NK-92 (cell line): Measurements from ENCODE around the gene TBC1D1.

ENCODE experiments used
- DNase-seq: peaks from one replicate; lab custom pipeline; 2025; ENCODE audit not compliant: unreplicated experiment; lab: John Stamatoyannopoulos, UW

The TBC1D1 gene

DNA sequence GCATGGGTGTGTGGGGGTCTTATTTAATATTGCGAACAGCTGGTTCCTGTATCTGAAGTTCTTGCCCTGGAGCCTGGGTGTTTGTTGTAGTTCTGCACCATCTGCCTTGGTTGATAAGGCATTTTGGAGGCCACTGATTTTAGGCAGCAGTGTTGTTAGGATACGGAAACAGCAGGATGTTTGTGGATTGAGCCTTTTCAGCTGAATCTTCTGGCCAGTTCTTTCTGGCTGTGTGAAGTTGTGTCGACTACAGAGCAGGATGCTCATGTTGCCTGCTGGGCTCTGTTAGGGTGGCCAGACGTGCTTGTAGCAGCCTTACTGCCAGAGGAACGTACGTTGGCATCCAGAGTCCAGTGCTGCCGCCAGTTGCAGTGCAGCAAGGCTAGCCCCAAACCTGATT, 203.5 kb downstream of the TBC1D1 start:
- no peak for DNase-seq

DNA sequence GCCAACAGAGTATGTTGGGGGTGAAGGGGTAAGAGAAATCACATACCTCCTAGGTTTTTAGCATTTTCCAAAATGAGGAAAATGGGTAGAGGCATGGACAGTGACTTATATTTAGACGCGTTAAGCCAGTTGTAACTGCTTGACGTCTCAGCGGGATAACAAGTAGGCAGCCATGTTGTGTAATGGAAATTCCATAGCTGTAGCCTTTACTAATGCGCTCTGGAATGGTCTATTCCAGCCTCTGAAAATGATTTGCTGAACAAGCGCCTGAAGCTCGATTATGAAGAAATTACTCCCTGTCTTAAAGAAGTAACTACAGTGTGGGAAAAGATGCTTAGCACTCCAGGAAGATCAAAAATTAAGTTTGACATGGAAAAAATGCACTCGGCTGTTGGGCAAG, 204.8 kb downstream of the TBC1D1 start:
- DNase-seq, result no peak

DNA sequence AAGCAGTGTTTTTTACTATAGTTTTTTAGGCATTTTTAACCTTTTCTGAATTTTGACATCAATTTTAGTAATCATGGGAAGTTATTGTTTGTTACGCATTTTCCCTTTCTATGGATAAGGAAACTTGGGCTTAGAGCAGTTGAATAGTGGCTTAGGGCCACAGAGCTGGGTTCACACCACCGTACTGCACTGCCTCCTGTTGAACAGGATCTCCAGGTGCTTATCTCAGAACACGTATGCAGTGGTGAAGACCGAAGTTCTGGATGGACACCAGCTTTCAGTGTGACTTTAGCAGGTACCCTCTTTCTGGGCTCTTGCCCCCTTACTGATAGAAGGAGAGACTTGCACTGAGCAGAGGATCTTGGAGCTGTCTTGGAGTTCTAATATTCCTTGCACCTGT, 206.9 kb downstream of the TBC1D1 start:
- no peak for DNase-seq

DNA sequence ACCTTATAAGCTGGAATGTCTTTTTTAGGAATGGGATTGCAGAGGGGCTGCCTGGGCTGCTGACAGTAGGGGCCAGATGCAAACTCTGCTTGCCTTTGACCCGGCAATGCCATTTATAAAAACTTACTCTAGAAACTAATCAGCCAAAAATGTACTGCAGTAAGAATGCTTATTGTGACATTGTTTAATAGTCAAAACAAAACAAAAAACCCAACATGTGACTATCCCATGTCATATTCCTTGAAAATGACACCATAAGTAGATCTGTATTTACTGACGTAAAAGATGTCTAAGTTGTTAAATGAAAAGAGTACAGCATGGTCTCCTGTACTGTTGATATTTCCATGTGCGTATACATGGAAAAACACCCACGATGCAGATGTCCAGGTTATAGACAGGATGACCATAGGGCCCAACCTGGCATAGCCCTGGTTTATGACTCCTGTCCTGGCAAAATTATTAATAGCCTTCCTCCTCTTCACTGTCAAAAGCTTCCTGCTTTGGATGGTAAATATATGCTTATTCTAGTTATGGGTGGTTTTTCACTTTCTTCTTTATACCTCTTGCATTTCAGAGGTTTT, 208.2 kb downstream of the TBC1D1 start:
- DNase-seq, result no peak

DNA sequence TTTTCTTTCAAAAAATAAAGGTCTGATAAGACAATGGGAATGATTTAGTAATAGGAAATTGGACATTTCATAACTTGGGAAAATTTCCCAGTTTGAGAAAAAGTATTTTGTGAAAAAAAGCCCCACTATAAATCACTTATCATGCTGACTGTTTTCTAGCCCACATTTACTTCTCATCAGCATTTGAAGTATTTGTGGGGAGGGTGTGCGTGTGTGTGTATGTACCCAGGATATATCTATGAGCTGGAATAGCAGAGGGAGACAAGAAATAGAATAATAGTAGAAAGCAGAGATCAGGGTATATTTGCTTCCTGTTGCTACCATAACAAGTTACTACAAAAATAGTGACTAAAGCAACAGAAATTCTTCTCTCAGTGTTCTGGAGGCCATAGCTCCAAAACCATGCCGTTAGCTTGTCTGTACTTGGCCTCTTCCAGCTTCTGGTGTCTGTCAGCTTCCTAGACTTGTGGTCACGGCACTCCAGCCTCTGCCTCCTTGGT, 209.1 kb downstream of the TBC1D1 start:
- no peak for DNase-seq

DNA sequence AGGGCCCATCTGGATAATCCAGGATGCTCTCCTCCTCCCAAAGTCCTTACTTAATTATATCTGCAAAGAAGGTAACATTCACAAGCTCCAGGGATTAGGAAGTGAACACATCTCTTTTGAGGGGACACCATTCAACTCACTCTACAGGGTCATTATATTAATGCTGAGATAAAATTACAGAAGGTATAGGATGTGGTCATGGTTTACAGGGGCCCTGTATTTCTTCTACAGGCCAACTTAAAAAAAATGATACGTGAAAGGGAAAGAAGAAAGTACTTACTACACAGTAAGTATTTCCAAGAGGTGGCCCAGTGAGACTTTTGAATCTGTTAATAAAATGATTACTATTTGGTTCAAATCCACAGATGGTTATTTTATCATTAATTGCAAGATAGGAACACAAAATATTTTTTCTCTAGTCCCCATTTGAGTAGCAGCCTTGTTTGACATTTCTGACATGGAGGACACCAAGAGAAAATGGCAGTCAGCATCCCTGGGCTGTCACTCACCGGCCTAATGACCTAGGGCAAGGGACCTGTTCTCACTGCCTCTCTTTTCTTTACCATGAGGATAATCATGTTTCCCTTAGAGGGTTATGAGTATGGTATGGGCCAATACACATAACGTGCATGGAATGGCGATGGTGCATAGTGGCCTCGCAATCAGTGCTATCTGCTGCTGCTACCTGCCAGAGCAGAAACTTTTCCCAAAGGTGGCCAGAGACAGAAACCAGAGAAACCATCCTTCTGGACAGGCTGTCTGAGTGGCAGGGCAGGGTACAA, 209.8 kb downstream of the TBC1D1 start:
- no peak for DNase-seq

DNA sequence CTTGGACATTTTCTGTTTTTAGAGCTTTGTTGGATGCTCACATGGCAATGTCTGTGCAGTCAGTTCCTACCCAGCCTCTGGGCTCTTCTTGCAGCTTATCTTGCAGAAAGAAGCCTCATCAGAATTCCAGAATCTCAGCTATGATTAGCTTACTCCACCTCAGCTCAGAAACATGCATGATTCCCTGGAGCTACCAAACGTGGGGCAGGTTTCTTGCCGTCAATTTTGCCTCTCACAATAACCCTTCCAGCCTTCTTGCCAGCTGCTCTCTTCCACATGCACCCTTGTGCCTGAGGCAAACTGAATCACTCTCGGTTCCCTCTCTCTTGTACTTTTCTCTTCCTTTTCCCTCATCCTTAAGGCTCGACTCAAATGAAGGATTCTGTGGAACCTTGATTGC, 210.7 kb downstream of the TBC1D1 start:
- DNase-seq, result no peak

DNA sequence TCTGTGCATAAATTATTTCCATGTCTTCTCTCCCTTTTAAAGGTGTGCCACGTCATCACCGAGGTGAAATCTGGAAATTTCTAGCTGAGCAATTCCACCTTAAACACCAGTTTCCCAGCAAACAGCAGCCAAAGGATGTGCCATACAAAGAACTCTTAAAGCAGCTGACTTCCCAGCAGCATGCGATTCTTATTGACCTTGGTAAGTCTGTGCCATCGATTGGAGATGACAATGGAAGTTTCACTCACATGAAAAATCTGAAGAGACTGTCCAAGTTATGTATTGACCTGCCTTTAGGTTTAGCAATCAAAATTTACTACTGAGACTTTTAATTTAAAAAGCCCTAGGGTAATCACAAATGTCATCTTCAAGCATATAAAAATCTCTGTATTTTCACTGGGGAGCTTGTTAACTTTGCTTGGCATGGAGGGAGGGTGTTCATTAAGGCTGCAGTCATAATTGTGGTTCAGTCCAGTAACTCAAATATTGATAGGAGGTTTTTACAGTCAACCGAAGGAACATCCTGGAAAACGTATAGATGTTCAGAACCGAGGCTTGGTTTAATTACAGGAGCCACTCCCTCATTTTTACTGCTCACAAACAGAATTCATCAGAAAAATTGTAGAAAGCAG, 212.2 kb downstream of the TBC1D1 start:
- DNase-seq, result no peak

DNA sequence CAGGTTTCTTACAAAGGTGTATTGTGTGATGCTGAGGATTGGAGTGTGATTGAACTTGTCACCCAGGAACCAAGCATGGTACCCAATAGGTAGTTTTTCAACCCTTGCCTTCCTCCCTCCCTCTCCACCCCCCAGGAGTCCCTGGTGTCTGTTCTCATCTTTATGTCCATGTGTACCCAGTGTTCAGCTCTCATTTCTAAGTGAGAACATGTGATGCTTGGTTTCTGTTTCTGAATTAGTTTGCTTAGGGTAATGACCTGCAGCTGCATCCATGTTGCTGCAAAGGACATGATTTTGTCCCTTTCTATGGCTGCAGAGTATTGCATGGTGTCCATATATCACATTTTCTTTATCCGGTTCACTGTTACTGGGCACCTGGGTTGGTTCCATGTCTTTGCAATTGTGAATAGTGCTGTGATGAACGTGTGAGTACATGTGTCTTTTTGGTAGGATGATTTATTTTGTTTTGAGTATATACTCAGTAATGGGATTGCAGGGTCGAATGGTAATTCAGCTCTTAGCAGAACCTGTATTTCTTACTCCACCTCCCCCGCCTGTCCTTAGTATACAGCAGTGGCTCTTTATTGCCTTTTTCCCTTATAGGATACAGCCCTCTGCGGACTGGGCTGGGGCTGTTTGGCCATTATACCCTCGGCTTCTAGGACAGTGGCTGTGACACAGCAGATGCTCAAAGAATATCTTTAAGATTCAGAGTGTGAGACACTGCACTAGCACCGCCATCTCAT, 214.8 kb downstream of the TBC1D1 start:
- no peak for DNase-seq

DNA sequence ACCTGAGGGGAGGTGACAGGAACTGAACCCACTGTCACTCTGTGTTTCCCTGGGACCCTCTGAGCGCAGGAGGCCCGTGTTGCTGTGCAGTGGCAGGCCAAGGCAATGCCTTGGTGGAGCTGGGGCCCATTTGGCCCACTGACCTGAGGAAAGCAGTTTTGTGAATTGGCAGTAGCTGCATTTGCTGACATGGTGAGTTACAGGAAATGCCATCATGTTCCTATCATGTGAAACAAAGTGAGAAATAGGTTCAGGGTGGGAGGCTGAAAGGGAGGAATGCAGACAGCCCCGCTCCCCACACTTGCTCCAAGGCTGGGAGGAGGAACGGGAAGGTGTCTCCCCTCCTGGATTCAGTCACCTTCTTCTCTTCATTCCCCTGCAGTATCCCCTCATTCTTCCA, 215.4 kb downstream of the TBC1D1 start:
- no peak for DNase-seq

DNA sequence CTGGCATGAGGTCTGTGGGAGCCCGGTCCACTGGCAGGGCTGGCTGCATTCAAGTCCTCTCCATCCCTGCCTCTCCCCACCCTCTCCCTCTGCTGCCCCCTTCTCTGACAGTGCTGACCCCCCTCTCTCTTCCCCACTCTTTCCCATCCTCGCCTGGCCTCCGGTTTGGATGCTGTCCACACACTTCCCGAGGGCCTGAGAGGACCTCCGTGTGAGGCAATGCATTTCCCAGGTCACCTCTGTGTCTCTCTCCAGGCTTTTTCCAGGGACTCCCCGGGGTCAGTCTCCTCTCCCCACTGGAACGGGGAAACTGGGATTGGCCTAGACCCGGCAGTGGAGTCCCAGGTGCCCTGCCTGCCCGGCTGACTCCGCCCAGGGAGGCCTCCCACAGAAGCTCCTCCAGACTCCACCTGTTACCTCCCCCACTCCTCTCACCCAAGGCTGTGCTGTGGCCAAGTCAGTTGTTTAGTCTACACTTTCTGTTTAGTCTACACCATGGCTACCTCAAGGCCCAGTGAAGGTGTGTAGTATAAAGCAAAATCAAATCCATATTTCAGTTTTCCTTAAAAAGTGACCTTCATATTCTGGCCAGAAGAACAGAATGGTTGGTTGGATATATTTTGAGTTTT, 216.1 kb downstream of the TBC1D1 start:
- no peak for DNase-seq

DNA sequence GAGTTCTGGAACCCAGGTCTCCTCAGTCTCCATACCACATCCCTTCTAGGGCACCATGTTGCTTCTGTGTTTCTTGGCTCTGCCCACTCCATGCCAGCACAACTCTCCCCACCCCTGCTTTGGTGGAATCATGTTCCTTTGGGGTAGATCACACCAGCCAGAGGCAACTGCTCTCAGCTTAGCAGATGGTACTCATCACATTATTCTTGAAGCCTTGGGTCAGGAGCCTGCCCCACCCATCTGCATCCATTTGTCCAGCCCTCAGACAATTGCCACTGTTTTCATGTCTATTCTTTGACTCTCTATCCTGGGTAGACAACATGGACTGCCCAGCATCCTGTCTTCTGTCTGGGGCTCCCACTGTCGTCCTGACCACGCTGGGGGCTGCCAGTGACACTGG, 216.9 kb downstream of the TBC1D1 start:
- no peak for DNase-seq

DNA sequence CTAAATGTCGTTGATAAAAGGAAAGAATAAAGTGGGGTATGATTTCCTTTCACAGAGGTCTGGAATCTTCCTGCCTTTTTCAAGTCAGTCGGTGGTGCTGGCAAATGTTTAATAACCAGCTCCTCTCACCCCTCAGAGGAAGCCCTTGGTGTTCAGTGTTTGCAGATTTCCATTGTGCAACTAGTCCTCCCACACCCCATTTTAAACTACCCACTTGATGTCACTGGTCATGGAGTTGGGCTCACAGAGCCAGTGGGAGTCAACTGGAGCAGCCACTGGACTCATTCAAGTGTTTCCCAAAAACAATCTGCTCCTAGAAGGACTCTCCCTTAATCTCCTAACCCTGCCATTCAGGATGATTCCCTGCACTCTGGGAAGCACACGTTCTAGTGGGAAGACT, 218.5 kb downstream of the TBC1D1 start:
- no peak for DNase-seq

DNA sequence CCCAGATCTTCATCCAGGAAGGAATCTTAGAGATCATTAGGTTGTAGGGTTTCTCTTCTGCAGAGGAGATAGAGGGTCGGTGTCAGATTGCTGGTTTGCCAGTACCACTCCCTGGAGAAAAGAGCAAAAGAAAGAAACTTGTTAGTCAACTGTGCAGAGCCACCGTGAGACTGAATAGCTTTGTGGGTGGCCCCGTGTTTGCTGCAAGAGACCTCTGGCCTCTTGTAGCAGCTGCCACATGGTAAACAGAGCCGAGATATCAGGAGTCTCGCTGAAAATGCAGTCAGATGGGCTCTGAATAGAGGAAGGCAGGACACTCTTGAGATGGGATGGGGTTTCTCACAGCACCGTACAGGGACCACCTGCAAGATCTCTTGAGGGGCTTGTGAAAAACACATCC, 219.0 kb downstream of the TBC1D1 start:
- DNase-seq, result no peak

DNA sequence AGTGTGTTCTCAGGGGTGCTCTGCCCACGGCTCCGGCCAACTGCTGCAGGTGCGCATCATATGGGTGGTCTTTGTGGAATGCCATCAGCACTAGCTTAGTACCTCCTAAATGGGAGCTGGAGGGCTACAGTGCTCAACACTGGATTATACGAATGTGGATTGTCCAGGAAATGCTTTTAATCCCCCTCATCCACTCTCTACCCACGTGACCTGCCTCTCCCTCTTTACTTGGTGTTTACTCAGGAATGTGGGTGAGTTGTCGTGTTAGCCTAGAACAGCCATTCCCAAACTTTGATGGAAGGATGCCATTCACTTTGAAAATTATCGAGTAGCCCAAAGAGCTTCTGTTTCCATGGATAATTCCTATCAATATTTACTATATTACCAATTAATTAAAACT, 220.1 kb downstream of the TBC1D1 start:
- DNase-seq, result no peak

DNA sequence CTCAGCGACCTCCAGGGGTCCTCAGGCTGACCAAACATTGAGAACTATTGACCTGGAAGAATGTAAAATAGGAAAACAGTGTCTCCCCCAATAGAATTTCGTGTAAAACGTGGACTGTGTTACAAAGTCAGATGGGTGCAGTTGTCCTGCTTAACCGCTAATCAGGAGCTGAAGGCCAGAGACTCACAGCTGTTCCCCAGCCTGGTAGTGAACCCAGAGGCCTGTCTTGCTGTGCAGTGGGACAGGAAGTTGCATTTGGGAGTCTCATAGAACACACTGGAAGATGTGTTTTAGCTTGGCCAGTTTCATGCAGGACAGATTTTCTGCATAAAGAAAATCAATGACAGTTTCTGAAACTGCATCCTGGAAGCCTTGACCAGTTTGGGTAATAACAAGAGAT, 220.8 kb downstream of the TBC1D1 start:
- DNase-seq, result no peak

DNA sequence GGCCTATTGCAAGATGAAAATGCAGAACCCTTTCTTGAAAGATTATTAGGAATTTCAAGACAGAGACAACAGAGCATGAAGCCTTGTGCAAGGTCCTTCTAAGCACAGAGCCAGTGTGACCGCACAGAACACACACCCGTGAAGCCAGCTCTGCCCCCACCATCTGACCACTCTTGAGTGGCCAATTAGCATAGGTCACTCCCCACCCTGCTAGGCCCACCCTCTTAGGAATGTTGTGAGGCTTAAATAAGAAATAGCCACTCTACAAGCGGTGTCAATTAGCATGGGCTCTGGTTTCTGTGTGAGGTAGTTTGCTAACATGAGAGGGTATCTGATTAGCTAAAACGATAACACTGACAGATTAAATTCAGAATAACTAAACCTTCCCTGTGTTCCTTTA, 222.2 kb downstream of the TBC1D1 start:
- DNase-seq, result no peak

DNA sequence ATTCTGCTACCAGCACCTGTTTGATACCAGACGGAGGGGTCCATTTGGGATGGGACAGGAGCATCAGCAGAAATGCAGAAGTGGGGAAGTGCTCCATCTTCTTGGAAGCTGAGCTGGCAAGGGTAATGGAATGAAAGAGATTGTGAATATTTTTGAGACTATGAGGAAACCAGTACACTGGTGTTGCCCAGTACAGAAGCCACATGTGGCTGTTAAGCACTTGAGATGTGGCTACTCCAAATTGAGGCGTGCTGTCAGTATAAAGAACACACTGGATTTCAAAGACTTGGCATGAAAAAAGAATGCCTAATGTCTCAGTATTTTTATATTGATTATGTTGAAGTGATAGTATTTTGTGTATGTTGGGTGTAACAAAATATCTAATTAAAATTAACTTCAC, 222.7 kb downstream of the TBC1D1 start:
- DNase-seq, result no peak

DNA sequence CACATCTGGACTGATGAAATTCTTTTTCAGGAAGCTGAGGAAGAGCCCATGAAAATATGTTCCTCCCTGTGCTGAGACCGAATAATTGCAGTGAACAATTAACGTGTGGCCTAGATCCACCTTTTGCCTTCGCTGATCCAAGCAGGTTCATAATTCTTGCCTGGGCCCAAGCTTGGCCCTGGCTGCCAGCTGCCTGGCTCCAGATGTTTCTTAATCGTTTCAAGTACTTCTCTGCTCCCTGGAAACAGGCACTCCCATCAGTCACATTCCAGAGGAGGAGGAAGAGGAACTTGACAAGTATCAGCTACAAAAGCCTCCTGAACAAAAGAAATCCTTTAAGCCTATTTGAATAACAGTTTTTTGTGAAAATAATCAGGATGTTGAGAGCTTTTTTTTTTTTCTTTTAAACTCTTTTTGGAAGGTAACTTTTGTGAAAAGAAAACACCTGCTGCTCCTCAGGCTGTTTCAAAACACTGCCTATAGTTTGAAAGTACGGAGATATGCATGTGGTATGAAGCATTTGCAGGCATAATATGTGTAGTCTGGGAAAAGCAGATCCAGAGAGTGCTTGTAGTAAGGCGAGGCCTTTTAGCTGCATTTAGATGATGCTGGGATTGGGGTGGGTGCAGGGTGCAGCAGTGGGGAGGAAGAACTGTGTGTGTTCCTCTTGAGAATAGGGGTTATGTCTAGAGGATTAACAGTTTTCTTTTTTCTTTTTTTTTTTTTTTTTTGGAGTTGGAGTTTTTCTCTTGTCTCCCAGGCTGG, 223.7 kb downstream of the TBC1D1 start:
- no peak for DNase-seq

DNA sequence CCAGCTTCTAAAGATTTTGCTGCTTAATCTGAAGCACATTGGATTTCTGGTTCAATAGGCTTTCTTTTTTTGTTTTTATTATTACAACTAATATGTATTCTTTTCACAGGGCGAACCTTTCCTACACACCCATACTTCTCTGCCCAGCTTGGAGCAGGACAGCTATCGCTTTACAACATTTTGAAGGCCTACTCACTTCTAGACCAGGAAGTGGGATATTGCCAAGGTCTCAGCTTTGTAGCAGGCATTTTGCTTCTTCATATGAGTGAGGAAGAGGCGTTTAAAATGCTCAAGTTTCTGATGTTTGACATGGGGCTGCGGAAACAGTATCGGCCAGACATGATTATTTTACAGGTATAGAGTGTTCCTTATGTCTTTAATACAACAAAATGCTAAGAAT, 224.7 kb downstream of the TBC1D1 start:
- DNase-seq, result no peak

DNA sequence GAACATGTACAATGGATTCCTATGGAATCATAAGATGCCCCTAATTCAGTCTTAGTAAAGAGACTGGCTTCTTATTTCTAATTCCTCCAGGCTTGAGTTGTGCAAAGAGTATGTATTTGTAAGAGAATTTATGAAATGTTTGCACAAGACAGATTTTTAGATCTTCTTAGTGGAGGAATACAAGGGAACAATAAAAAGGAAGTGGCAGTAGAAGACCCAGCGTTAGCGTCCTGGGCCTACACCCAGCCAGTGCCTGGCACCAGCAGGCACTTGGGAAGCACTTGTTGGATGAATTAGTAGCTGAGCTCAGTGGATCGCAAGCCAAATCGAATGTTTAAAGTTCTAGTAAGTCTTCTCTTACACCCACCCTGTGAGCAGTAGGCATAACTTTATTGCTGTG, 226.7 kb downstream of the TBC1D1 start:
- DNase-seq, result no peak
